GM18909 (cell line): ENCODE measurements around the gene NIPBL.
"Not testable (repeated sequence)": the region's sequence is repeated elsewhere in the genome, so short reads cannot be mapped to it uniquely, and the experiment has no call there.

Experiments used
- ATAC-seq: cut with Tn5 transposase; IDR thresholded peaks from one replicate; pipeline ENCODE4 v1.9.1; 2021; ENCODE audit warnings: mild to moderate bottlenecking; ENCODE audit not compliant: unreplicated experiment, poor library complexity

NIPBL gene, protein sequence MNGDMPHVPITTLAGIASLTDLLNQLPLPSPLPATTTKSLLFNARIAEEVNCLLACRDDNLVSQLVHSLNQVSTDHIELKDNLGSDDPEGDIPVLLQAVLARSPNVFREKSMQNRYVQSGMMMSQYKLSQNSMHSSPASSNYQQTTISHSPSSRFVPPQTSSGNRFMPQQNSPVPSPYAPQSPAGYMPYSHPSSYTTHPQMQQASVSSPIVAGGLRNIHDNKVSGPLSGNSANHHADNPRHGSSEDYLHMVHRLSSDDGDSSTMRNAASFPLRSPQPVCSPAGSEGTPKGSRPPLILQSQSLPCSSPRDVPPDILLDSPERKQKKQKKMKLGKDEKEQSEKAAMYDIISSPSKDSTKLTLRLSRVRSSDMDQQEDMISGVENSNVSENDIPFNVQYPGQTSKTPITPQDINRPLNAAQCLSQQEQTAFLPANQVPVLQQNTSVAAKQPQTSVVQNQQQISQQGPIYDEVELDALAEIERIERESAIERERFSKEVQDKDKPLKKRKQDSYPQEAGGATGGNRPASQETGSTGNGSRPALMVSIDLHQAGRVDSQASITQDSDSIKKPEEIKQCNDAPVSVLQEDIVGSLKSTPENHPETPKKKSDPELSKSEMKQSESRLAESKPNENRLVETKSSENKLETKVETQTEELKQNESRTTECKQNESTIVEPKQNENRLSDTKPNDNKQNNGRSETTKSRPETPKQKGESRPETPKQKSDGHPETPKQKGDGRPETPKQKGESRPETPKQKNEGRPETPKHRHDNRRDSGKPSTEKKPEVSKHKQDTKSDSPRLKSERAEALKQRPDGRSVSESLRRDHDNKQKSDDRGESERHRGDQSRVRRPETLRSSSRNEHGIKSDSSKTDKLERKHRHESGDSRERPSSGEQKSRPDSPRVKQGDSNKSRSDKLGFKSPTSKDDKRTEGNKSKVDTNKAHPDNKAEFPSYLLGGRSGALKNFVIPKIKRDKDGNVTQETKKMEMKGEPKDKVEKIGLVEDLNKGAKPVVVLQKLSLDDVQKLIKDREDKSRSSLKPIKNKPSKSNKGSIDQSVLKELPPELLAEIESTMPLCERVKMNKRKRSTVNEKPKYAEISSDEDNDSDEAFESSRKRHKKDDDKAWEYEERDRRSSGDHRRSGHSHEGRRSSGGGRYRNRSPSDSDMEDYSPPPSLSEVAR (N-terminal part only)

DNA sequence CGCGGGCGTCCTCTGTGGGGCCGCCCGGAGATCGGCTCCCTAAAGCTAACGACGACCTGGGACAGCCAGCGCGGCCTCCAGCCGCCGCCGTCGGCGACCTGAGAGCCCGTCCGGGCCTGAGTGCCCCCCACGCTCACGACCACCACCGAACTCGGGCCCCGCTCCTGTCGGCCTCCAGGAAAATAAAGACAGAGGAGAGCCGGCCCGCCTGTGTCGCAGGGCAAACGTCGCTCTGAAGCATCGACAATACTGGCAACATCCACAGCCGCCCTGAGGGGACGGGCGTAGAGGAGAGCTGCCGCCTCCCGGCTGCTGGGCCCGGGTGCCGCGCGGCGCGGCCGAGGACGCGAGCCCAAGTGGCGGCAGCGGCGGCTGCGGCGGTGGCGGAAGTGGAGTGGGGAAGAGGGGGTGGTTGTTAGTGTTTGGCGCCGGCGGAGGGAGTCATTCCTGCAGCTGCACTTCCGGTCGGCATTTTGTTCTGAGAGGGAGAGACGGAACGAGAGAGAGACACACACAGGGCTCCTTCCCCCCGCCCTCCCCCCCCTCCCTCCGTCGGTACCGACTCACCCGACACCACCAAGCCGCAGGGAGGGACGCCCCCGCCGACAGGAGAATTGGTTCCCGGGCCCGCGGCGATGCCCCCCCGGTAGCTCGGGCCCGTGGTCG lies at the start of gene NIPBL:
Gene NIPBL (plus strand): TSS at position 471 of the 666 bp plus-strand sequence. CDS start 76,928 bp downstream, outside the sequence.
- ATAC-seq, result peak; percentile 65

DNA sequence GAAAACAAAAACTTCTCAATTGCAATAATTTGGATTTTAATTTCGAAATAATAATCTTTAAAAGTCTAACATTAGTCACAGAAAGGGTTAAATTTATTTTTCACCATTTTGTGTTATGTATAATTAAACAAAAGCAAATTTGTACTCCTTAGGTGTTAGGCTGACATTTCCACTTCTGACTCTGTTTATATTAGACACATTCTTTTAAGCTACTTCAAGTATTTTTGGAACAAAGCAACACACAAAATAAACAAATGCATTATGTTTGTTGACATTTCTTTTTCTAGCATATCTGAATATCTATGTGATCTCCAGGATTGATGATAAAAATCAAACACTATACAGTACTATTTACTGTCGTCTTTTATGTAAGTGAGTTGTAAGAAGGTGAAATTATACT lies 44.3 kb upstream of the NIPBL start:
- ATAC-seq, result no peak

DNA sequence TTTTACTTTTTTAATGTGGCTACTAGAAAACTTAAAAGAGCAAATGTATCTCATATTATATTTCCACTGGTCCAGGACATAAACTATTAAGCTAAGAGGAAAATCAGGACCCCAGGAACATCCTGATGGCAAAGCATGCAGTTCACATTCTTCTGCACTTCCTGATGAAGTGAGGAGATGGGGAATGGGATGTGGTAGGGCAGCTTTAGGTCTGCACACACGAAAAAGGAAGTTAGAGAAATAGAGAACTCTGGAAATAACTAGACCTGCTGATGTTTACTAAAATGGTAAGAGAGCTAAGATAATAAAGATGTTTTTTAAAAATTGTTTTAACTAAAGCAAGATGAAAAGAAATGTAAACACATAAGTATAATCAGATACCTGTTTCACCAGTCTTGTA lies 39.7 kb upstream of the NIPBL start:
- no peak for ATAC-seq

DNA sequence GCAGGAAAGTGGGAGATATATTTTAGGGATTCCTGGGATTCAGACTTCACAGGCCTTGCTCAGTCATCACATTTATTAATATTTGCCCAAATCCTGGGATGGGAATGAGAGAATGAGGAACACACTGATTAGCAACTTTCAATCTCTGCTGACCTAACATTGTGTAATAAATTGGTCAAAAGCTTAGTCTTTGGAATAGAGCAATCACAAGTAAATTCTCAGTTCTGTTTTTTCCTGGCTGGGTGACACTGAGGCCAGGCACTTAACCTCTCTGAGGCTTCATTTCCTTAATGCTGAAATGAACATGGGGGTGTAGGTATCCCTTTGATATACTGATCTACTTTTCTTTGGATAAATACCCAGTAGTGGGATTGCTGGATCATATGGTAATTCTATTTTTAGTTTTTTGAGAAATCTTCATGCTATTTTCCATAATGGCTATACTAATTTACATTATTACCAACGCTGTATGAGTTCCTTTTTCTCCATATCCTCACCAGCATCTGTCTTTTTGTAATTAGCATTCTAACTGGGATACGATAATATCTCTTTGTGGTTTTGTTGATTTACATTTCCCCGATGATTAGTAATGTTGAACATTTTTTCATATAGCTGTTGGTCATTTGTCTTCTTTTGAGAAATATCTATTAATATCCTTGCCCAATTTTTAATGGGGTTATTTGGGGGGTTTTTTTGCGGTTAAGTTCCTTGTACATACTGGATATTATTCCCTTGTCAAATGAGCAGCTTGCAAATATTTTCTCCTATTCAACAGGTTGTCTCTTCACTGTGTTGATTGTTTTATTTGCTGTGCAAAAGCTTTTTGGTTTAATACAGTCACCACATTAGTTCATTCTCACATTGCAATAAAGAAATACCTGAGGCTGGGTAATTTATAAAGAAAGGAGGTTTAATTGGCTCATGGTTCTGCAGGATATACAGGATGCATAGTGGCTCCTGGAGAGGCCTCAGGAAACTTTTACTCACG lies 36.8 kb upstream of the NIPBL start:
- no peak for ATAC-seq

DNA sequence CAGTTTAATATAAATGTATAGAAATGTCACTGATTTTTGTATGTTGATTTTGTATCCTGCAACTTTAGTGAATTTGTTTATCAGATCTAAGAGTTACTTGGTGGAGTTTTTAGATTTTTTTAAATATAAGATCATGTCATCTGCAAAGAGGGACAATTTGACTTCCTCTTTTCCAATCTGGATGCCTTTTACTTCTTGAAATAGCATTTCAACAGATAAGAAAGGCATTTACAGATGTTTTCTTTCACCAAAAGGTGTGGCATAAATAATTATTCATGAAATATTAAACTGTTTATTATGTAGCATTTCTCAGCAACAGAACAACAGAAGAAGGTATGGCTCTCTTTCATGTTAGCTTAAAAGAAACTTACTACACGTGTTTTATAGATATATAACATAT lies 34.9 kb upstream of the NIPBL start:
- ATAC-seq, result no peak

DNA sequence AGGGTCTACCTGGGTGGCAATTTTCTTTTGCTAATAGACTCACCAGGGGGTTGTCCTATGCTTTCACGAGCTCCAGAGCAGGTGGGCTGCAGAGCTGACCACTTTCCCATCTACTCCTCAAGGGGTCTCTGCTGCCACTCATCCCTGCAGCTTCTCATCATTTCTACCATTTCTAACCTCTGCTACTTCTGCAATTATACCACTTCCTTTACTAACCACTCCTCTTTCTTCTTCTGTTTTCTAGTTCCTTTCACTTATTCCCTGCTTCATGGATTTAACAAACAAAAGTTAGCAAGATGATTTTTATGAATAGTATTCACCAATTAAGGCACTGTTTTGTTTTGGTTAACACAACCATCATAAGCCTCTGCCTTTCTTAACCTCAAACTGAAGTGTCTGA lies 34.5 kb upstream of the NIPBL start:
- no peak for ATAC-seq

DNA sequence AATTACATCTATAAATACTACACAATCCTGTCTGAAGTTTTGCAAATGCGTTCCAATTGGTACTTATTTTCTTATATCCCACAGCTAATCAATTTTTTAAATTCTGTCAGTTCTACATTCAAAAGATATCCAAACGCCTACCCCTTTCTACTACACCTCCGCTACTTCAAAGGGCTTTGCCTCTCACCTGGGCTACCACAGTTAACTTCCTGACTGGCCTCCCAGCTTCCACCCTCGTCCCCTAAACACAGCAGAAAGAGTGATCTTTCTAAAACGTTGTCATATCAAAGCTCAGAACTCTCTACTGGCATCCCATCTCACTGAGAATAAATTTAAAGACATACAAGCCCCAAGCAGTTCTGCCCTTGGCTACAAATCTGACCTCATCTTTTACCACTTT lies 32.3 kb upstream of the NIPBL start:
- ATAC-seq, result no peak

DNA sequence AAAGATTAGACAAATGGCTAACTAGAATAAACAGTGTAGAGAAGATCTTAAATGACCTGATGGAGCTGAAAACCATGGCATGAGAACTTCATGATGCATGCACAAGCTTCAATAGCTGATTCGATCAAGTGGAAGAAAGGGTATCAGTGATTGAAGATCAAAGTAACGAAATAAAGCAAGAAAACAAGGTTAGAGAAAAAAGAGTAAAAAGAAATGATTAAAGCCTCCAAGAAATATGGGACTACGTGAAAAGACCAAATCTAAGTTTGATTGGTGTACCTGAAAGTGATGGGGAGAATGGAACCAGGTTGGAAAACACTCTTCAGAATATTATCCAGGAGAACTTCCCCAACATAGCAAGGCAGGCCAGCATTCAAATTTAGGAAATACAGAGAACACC lies 28.0 kb upstream of the NIPBL start:
- ATAC-seq, result not testable (repeated sequence)

DNA sequence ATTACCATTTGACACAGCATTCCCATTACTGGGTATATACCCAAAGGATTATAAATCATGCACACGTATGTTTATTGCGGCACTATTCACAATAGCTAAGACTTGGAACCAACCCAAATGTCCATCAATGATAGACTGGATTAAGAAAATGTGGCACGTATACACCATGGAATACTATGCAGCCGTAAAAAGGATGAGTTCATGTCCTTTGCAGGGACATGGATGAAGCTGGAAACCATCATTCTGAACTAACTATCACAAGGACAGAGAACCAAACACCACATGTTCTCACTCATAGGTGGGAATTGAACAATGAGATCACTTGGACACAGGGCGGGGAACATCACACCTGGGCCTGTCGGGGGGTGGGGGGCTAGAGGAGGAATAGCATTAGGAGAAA lies 23.7 kb upstream of the NIPBL start:
- ATAC-seq, result not testable (repeated sequence)

DNA sequence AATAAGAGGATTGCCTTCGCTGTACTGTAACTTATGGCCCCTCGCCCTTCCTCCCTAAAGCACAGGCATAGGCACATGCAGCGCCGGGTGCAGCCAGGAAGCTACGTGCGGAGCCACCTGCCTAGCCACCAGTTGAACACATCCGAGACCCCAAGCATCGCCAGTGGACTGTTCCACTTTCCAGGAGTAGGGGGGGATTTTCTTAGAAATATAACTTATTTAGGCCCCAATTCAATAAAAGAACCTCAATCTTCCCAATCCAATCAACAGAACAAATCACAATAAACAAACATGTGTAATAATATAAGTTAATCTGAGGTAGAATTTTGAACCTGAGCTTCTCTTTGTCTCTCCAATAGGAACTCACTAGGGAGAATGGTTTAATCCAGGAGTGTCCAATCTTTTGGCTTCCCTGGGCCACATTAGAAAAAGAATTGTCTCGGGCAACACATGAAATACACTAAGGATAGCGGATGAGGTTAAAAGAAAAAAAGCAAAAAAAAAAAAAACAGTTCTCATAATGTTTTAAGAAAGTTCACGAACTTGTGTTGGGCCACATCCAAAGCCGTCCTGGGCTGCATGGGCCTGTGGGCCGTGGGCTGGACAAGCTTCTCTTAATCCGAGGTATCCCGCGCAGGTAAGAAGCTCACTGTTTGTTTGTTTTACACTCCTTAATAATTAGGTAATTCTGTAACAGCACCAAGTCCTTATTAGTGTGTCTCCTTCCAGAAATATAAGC lies 22.0 kb upstream of the NIPBL start:
- no peak for ATAC-seq

DNA sequence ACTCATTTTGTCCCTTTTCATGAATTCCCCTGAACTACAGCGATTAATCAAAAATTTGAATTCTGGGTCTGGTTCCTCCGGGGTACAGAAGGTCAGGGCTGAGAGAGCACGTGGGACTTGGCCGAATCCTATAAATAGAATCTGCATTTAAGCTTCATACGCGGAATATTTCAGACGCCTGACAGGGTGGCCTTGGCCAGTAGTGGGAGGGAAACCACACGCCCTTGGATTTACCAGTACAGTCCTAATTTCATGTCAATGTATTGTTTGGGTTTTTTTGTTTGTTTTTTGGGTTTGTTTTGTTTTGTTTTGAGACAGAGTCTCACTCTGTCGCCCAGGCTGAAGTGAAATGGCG lies 21.5 kb upstream of the NIPBL start:
- no peak for ATAC-seq

DNA sequence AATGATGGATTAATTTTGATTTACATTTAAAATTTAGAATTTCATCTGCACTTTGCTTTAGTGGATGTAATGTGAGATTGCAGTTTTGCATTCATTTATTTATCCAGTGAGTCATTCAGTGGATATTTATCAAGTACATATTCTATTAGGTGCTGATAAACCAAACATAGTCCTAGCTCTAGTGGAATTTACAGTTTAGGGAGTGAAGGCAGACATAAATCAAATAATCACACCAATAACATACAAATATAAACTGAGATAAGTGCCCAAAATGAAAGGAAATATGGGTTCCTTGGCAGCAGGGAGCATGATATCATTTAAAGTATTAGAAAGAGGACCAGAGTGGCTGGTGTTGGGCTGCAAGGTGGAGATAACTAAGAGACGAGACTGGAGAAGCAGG lies 14.7 kb upstream of the NIPBL start:
- ATAC-seq, result no peak

DNA sequence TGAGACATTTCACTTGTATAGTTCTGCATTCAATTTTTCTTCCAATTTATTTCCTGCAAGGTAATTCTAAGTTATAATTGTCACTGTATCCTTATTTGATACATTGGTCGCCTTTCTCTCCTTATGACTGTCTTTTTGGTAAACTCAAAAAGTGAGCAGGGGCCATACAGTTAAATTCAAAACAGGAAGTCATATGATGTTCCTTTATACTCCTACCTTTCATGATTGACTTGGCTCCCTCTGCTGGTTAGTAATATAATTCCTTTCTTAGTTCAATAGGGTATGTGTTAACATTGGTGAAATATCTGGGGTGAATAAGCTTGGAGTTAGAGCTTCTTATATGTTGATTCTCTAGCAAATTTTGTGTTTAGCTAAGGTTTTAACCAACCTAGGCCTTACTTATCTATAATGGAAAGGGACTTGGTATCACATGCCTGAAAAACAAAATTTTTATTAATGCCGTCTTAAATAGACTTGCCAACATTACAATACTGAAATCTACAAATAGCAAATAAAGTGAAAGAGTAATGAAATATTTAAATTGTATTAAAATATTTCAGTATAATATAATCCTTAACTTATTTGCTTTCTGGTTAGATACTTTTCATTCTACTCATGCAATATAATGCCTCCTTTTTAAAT lies 6.0 kb upstream of the NIPBL start:
- ATAC-seq, result peak; percentile 83

DNA sequence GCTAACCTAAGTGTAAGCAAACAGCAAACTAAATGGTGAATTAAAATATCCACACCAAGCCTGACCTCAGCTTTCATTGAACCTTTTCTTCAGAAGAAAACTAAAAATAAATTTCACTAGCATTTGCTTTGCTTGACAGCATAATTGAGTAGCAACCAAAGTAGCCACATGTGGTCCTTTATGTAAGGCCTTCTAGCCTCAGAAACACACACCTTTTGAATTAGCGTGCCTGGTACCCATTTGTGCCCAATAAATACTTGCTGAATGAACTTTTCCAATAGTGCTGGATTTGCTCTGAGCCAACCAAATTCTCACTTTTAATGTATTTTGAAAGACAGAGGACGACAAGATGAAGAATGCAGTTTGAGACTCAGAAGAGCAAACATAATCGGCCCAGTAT lies 2.1 kb upstream of the NIPBL start:
- ATAC-seq, result no peak

DNA sequence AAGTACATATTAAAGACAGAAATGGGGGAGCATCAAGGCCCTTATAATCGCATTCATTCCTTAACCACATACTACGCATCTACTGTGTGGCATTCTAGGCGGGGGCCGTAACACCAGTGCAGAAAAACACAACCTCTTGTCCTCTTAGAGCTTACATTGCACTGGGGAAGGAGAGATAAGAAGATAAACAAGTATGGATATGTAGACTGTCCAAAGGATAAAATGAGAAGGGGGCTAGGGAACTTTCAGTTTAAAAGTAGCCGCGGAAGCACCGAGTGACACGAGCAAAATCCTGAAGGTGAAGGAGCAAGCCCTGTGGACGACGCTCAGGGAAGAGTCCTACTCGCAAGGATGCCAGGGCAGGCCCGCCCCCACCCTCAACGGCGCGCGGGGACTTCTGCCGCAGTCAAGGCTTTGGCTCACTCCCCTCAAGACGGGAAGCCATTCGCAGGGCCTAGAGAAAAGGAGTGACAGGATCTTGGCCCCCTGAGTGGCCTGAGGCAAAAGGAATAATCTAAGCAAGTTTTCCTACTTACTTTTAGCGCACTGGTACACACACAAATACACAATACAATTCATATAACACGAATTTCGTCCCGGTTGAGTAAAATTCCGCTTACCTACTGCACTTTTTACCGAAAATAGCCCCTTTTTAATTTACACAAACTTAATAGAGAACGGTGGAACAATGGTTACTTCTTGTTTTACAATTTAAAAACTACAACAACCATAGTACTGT lies 1.3 kb upstream of the NIPBL start:
- ATAC-seq, result no peak

DNA sequence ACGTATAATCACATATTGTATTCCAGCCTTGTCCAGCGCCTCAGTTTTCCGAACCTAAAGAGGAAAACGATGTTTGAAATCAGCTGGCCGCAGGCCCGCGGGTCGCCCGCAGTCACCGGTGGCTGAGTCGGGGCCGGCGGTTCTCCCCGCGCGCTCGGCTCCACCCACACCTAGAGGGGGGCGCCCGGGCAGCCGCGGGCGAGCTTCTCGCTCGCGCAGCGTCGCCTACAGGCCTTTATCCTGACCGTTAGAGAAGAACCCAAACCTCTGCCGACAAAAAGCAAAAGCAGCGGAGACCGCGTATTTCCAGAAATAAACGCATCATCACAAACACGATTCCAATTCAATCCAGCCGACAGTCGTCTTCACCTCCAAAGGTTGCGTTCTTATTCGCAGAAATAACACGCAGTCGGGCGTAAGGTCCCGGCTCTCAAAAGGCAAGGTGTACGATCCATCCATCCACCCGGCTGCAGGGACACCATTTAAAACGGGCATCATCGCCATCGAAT lies 725 bp upstream of the NIPBL start:
- ATAC-seq, result peak; percentile 69

DNA sequence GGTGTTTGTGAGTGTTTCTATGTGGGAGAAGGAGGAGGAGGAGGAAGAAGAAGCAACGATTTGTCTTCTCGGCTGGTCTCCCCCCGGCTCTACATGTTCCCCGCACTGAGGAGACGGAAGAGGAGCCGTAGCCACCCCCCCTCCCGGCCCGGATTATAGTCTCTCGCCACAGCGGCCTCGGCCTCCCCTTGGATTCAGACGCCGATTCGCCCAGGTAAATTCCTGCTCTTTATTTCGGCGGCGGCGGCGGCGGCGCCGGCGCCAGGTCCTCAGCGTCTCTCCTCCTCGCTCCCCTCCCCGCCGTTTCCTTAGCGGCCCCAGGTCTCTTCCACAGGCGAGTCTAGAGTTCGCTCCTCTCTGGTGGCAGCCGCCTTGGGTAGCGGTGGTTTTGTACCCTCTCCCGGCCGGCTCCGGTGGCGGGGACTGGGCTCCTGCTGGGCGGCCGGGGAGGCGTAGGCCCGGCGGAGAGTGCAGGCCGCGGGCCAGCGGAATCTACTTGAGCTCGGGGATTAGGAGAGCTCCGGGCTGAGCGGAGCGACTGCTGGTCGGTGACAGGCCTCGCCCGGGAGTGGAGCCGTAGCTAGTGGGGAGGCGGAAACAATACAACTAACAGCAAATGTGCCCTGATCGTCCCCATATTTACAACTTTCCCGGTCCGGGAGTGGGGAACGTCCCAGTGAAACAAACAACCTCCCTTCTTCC lies 547 bp downstream of the NIPBL start:
- peak; percentile 27 for ATAC-seq
